Adipocyte (in vitro differentiated cells): ENCODE measurements around the gene APOC1.

ENCODE experiments used
- DNase-seq: peaks from one replicate; pipeline ENCODE4 v3.0.0-alpha.2; 2015; ENCODE audit warnings: low read depth
- H3K27me3 ChIP-seq: replicated peaks from 2 replicates; pipeline ENCODE4 v1.7.0; 2013; ENCODE audit warnings: mild to moderate bottlenecking, low read length, moderate library complexity; ENCODE audit not compliant: control insufficient read depth, insufficient read depth
- H3K36me3 ChIP-seq: 2 replicates; pipeline ENCODE4 v1.7.0; 2013; ENCODE audit warnings: low read length, mild to moderate bottlenecking, moderate library complexity; ENCODE audit not compliant: control insufficient read depth, insufficient read depth, severe bottlenecking
- H3K4me1 ChIP-seq: 2 replicates; pipeline ENCODE4 v1.7.0; 2013; ENCODE audit warnings: mild to moderate bottlenecking, low read length, moderate library complexity; ENCODE audit not compliant: control insufficient read depth, insufficient read depth
- H3K4me3 ChIP-seq: 2 replicates; pipeline ENCODE4 v1.7.0; 2013; ENCODE audit warnings: mild to moderate bottlenecking, low read length, moderate library complexity
- H3K9ac ChIP-seq: 2 replicates; pipeline ENCODE4 v1.7.0; 2013; ENCODE audit warnings: mild to moderate bottlenecking, low read length, moderate library complexity
- H3K9me3 ChIP-seq: 2 replicates; pipeline ENCODE4 v1.7.0; 2013; ENCODE audit warnings: mild to moderate bottlenecking, low read length, moderate library complexity; ENCODE audit not compliant: control insufficient read depth

Gene APOC1

GRCh38 chr19:44948763-44949374 lies 34.5 kb downstream of the APOC1 start:
- DNase-seq = no peak
- Histone ChIP-seq H3K9ac (peak overlapping the region; percentile 57), H3K9me3 (no peaks in the 10 kb centered on the region), H3K4me1 (peaks cover 22% of the 10 kb centered on the region), H3K36me3 (peaks cover 3% of the 10 kb centered on the region), H3K27me3 (no peaks in the 10 kb centered on the region), H3K4me3 (no peak overlapping the region)

DNA sequence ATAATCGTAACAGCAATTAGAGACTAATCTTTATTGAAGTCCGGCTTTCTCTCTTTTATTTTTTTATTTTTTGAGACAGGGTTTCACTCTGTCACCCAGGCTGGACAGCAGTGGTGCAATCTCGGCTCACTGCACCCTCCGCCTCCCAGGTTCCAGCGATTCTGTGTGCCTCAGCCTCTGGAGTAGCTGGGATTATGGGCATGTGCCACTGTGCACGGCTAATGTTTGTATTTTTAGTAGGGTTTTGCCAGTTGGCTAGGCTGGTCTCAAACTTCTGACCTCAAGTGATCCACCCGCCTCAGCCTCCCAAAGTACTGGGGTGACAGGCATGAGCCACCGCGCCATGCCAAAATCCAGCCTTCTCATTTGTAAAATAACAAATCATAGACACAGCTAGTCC lies 35.1 kb downstream of the APOC1 start:
- H3K9me3 ChIP-seq = no peaks in the 10 kb centered on the region
- H3K4me3 ChIP-seq = no peak overlapping the region
- H3K36me3 ChIP-seq = peaks cover 3% of the 10 kb centered on the region
- H3K27me3 ChIP-seq = no peaks in the 10 kb centered on the region
- no peak for DNase-seq
- H3K9ac ChIP-seq = peak overlapping the region; percentile 57
- H3K4me1 ChIP-seq = peaks cover 20% of the 10 kb centered on the region

DNA sequence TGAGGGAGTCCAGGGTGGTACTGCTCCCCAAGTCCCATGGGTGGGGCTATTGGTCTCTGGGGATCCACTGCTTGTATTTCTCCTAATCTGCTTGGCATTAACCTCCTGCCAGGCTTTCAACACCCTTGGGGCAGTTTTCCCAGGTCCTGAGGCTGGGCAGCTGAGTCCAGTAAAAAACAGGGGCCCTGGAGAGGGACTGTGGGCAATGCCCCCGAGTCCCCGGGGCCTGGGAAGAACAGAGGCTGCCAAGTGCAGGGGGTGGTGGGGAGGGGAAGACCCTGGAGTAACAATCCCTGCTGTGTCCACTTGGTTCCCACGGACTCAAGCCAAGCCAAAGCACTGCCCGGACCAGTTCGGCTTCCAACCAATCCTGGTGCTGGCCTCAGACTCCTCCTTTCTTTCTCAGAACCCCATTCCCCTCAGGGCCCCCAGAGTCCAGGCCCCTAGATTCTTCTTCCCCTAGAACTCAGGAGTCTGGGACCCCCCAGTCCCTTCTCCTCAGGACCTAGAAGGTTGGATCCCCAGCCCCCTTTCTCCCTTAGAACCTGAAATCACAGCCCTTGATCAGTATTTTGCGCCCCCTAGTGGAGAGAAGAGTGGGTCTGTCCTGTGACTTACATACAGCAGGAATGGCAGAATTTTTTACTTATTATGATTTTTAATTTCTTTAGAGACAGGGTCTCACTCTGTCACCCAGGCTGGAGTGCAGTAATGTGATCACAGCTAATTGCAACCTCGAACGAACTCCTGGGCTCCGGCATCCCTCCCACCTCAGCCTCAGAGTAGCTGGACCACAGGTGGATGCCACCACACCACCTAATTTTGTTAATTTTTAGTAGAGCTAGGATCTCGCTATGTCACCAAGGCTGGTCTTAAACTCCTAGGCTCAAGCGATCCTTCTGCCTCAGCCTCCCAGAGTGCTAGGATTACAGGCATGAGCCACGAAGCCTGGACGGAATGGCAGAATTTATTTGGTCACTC lies 37.1 kb downstream of the APOC1 start:
- Histone ChIP-seq H3K27me3 (no peaks in the 10 kb centered on the region), H3K9me3 (no peaks in the 10 kb centered on the region), H3K4me3 (no peak overlapping the region), H3K9ac (peak overlapping the region; percentile 74), H3K4me1 (peaks cover 25% of the 10 kb centered on the region), H3K36me3 (peaks cover 3% of the 10 kb centered on the region)
- peak; percentile 96 for DNase-seq

DNA sequence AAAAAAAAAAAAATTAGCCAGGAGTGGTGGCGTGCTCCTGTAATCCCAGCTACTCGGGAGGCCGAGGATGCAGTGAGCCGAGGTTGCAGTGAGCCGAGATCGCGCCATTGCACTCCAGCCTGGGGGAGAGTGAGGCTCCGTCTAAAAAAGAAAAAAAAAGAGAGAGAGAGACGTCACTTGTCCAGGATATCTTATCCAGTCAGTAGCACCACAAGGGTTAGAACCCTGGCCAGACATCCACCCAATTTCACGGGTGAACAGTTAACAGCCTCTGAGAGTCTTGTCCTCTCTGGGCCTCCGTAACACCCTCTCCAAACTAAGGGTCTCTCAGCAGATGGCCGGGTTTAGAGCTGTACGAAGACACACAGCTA lies 39.9 kb downstream of the APOC1 start:
- Histone ChIP-seq H3K9me3 (no peaks in the 10 kb centered on the region), H3K36me3 (peaks cover 3% of the 10 kb centered on the region), H3K4me1 (peaks cover 41% of the 10 kb centered on the region), H3K27me3 (no peaks in the 10 kb centered on the region), H3K9ac (peak overlapping the region; percentile 95), H3K4me3 (peak overlapping the region; percentile 93)
- no peak for DNase-seq

DNA sequence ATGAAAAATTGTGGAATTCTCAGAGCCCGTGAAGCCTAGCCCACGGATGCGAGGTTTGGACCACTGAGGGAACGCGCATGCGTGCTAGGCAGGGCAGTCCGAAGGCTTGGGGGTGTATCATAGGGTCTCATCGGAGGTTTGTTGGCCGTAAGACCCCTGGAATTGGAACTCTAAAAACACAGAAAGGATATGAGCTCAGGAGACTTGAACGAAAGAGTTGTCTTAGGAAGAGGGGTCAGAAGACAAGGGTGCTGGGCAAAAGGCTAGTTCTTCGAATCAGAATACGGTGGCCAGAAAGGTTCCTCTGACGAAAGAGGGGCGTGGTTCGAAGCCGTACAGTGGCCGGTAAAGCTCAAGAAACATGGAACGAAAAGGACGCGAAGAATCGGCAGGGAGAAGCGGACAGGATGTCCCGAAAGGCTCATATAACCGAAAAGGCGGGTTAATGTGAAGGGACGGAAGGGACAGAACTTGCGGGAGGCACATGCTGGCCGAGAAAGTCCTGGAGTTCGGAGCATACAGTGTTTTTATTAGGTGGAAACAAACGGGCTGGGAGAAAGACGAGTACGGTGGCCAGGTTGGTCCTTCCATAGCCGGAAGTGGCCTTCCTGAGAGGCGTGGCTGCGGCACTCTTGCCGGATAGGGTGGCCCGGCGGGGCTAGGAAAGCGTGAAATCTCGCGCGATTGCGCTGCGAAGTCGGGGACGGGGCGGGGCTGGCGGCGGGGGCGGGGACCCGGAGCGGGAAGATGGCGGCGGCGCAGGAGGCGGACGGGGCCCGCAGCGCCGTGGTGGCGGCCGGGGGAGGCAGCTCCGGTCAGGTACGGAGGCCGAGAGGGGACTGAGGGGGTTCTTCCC lies 40.5 kb downstream of the APOC1 start, which contains the start of gene CLPTM1:
Gene CLPTM1, plus strand, starts transcription at position 732 of the 856 bp plus-strand sequence. Its CDS starts 16 bp downstream, at position 748.
- Histone ChIP-seq H3K36me3 (peaks cover 3% of the 10 kb centered on the region), H3K4me3 (peak within 1 kb of the TSS; percentile 93), H3K9me3 (no peaks in the 10 kb centered on the region), H3K9ac (peak within 1 kb of the TSS; percentile 95), H3K27me3 (no peaks in the 10 kb centered on the region), H3K4me1 (peaks cover 41% of the 10 kb centered on the region)
- peak; percentile 99 for DNase-seq

- H3K27me3 ChIP-seq = no peaks in the 10 kb centered on the region
- peaks cover 37% of the 10 kb centered on the region for H3K4me1 ChIP-seq
- H3K9ac ChIP-seq = peak overlapping the region; percentile 95
- peak; percentile 24 for DNase-seq
- H3K36me3 ChIP-seq = peaks cover 7% of the 10 kb centered on the region
- H3K9me3 ChIP-seq = no peaks in the 10 kb centered on the region
- H3K4me3 ChIP-seq = peak overlapping the region; percentile 93
Measured at GRCh38 chr19:44955505-44956439, 41.4 kb downstream of the APOC1 start.

GRCh38 chr19:44957526-44957925 lies 43.1 kb downstream of the APOC1 start:
- Histone ChIP-seq H3K36me3 (peaks cover 24% of the 10 kb centered on the region), H3K9me3 (no peaks in the 10 kb centered on the region), H3K4me3 (peak overlapping the region; percentile 93), H3K4me1 (peaks cover 25% of the 10 kb centered on the region), H3K27me3 (no peaks in the 10 kb centered on the region), H3K9ac (peak overlapping the region; percentile 95)
- DNase-seq = no peak

DNA sequence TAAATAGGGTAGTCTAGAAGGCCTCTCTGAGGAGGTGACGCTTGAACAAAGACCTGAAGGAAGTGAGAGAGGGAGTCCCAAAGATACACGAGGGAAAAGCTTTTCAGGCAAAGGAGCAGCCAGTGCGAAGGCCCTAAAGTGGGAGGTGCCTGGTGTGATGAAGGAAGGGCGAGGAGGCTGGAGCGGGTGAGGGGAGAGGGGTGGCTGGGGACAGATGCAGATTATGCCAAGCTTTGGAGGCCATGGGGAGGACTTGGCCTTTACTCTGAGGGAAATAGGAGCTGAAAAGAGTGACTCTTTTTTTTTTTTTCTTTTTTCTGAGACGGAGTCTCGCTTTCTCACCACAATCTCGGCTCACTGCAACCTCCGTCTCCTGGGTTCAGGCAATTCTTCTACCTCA lies 43.7 kb downstream of the APOC1 start:
- Histone ChIP-seq H3K9me3 (no peaks in the 10 kb centered on the region), H3K36me3 (peaks cover 25% of the 10 kb centered on the region), H3K4me1 (peaks cover 25% of the 10 kb centered on the region), H3K9ac (peak overlapping the region; percentile 95), H3K27me3 (no peaks in the 10 kb centered on the region), H3K4me3 (no peak overlapping the region)
- DNase-seq = no peak

DNA sequence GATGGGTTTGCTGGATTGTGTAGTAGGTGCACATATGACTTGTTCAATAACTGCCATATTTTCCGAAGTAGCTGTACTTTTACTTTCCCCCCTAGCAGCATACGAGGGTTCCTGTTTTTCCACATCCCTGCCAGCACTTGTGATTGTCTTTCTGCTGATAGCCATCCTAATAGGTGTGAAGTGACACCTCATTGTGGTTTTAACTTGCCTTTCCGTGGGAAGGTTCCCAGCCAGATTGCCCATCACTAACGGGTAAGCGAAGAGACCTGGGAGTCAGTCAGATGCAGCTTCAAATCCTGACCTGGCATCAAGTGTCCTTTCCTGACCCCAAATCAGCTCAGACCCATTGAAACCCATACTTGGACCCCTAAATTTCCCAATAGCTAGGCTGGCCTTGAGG lies 45.3 kb downstream of the APOC1 start:
- Histone ChIP-seq H3K36me3 (peaks cover 33% of the 10 kb centered on the region), H3K9ac (no peak overlapping the region), H3K4me3 (no peak overlapping the region), H3K27me3 (no peaks in the 10 kb centered on the region), H3K4me1 (peaks cover 25% of the 10 kb centered on the region), H3K9me3 (no peaks in the 10 kb centered on the region)
- no peak for DNase-seq
